Astrocyte of the spinal cord (primary cell): ENCODE data around the gene CABP4.
"Not testable (repeated sequence)": the region's sequence is repeated elsewhere in the genome, so short reads cannot be mapped to it uniquely, and the experiment has no call there.

Experiments
- DNase-seq: peaks from one replicate; pipeline ENCODE4 v3.0.0; 2011; ENCODE audit warnings: low read depth, low spot score
- H3K4me3 ChIP-seq: 2 replicates; pipeline ENCODE4 v1.5.1; 2011; ENCODE audit warnings: low read depth, mild to moderate bottlenecking, low read length, moderate library complexity
- CTCF ChIP-seq: IDR thresholded peaks from 2 replicates; pipeline ENCODE4 v1.5.1; 2012; ENCODE audit warnings: low read depth, mild to moderate bottlenecking, low read length, inconsistent platforms
- in situ Hi-C: cut with HindIII; loops from 2 replicates; pipeline ENCODE4 v1.10.0; 2017; ENCODE audit warnings: low sequenced_read_pairs

Gene CABP4

GRCh38 chr11:67423891-67424613 is 31.1 kb upstream of the CABP4 start:
- no peak for TF ChIP-seq CTCF
- in situ Hi-C loops = no loop called here

GRCh38 chr11:67427364-67427859 is 27.7 kb upstream of the CABP4 start:
- H3K4me3 ChIP-seq = peak overlapping the region; percentile 97
- DNase-seq, in situ Hi-C loops: not testable (repeated sequence)

More at GRCh38 chr11:67423891-67424613, 31.1 kb upstream of the CABP4 start:
- DNase-seq = no peak
- H3K4me3 ChIP-seq = no peak overlapping the region

- no peak for TF ChIP-seq CTCF
- in situ Hi-C loops = no loop called here
- peak within 1 kb of the TSS; percentile 97 for H3K4me3 ChIP-seq
- peak; percentile 97 for DNase-seq
Observed at GRCh38 chr11:67428052-67429001, 26.8 kb upstream of the CABP4 start, which contains the start of gene RPS6KB2. RPS6KB2 (plus strand) TSS chr11:67428494; CDS start chr11:67428546, 52 bp downstream.

- TF ChIP-seq CTCF = no peak
- H3K4me3 ChIP-seq = peak overlapping the region; percentile 97
- no peak for DNase-seq
- in situ Hi-C loops = no loop called here
Observed at GRCh38 chr11:67429038-67429668, 26.0 kb upstream of the CABP4 start.

- in situ Hi-C loops = no loop called here
- no peak for DNase-seq
- TF ChIP-seq CTCF = no peak
- H3K4me3 ChIP-seq = no peak overlapping the region
Observed at GRCh38 chr11:67429722-67430121, 25.4 kb upstream of the CABP4 start.

- in situ Hi-C loops = no loop called here
- DNase-seq = no peak
Observed at GRCh38 chr11:67431346-67432249, 23.6 kb upstream of the CABP4 start.

More at GRCh38 chr11:67431346-67432249, 23.6 kb upstream of the CABP4 start:
- no peak for TF ChIP-seq CTCF
- no peak overlapping the region for H3K4me3 ChIP-seq
